Measurements from ENCODE around the gene ZNF335. TPM values are rescaled to one million over a fixed set of nuclear protein-coding genes. Genes with fewer than 3 reads are reported as not detected.

Gene ZNF335, protein sequence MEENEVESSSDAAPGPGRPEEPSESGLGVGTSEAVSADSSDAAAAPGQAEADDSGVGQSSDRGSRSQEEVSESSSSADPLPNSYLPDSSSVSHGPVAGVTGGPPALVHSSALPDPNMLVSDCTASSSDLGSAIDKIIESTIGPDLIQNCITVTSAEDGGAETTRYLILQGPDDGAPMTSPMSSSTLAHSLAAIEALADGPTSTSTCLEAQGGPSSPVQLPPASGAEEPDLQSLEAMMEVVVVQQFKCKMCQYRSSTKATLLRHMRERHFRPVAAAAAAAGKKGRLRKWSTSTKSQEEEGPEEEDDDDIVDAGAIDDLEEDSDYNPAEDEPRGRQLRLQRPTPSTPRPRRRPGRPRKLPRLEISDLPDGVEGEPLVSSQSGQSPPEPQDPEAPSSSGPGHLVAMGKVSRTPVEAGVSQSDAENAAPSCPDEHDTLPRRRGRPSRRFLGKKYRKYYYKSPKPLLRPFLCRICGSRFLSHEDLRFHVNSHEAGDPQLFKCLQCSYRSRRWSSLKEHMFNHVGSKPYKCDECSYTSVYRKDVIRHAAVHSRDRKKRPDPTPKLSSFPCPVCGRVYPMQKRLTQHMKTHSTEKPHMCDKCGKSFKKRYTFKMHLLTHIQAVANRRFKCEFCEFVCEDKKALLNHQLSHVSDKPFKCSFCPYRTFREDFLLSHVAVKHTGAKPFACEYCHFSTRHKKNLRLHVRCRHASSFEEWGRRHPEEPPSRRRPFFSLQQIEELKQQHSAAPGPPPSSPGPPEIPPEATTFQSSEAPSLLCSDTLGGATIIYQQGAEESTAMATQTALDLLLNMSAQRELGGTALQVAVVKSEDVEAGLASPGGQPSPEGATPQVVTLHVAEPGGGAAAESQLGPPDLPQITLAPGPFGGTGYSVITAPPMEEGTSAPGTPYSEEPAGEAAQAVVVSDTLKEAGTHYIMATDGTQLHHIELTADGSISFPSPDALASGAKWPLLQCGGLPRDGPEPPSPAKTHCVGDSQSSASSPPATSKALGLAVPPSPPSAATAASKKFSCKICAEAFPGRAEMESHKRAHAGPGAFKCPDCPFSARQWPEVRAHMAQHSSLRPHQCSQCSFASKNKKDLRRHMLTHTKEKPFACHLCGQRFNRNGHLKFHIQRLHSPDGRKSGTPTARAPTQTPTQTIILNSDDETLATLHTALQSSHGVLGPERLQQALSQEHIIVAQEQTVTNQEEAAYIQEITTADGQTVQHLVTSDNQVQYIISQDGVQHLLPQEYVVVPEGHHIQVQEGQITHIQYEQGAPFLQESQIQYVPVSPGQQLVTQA (N-terminal part only)
- 59.5 TPM for total RNA-seq

DNA sequence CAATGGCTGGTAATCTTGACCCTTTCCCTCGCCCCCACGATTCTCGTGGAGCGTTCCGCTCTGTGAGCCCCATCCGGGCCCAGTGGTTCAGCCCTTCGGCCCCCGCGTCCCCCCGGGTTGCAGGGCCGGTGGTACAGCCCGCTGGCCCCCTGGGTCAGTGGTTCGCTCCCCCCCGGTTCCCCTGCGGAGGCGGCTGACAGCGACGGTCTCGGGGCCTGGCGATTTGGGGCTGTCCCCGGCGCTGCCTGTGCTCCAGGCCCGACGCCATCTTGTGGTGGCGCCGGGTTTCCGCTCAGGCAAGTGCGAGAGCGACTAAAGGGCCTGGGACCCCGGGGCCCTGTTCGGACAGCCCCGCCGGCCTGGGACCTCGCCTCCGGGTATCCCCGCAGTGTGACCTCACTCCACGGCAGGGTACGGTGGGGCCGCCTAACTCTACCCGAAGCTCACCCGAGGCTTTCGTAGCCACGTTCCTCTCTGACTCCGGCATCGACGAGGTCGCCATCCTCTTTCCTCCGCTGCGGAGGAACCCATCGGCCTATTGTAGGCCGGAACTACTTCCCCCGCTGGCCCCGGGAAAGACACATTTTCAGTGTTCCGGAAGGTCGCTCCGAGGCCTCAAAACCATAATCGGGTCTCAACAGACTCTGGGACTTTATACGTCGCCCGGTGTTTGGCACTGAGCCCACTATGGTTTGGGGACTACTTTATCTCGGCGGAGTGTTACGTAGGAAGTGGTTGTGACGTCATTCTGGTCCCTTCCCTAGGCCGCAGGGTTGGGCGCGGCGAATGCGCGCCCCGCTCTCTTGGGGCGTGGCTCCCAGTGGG is at the start of gene ZNF335:
TSS of gene ZNF335 (minus strand) at position 529 of the 825 bp plus-strand sequence. CDS start 793 bp downstream, outside the sequence.
- peak; percentile 97 to 98 (median 97) for DNase-seq (ENCODE audit: low read depth in 2 of 3, low spot score in 2 of 3)

DNA sequence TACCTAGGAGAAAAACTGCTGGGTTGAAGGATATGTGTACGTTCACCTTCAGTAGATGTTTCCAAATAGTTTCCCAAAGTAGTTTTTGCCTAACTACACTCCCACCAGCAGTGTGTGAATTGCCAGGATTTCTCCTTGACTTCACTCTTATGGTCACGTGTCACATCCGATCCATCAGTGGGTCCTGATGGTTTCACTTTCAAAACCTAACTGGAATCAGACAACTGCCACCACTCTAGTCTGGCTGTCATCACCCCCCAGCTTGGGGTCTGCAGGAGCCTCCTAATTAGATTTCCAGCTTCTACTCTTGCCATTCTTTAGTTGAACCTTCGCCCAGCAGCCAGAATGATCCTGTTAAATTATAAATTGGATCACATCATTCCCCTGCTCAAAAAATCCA is 48.6 kb upstream of the ZNF335 start:
- no peak for DNase-seq (ENCODE audit: low read depth in 2 of 3, low spot score in 2 of 3)

DNA sequence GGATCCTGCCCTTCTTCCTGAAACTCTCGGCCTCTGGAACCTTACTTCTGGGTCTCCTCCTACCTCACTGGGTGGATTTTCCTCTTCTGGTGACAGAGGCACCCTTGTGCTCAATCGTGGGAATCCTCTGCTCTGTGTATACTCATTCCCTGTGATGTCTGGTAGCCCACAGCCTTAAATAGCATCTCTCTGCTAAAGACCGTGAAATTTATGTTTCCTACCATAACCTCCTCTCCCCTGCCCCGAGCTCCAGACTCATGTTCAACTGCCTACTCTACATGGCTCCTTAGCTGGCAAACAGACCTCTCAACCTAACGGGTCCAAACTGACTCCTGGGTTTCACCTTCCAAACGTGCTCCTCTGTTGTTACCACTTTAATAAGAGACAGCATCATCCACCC is 46.6 kb upstream of the ZNF335 start:
- DNase-seq (ENCODE audit: low read depth in 2 of 3, low spot score in 2 of 3): no peak

DNA sequence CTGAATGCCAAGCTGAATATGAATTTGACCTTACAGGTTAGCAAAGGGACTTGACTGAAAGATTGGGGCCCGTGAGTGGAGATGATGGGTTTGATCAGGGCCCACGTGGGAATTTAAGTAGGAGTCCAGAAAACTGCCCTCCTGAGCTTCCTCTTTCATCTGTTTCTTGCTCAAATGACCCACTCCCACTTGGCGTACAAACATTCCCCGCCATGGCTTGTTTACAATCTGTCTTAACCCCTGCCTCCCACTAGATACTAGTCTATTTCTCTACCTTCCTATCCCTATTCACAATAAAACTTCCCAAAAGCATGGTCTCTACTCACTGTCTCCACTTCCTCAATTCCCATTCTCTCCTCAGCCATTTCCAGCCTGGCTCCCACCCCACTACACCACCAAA is 46.1 kb upstream of the ZNF335 start:
- no peak for DNase-seq (ENCODE audit: low read depth in 2 of 3, low spot score in 2 of 3)

DNA sequence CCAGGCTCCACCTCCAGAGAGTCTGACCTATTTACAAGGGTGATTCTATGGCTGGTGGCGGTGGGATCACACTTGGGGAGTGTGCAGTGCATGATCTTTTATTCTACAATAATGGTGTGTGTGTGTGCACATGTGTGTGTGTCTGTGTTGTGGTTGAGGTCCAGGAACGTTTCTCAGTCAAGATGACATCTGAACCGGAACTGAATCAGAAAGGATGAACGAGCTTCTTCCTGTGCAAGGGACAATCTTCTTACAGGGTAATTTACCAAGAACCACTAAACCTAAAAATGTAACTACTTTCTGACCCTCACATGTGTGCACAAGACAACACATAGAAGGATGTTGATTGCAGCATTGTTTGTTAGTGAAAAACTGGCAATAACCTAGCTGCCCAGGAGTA is 45.3 kb upstream of the ZNF335 start:
- no peak for DNase-seq (ENCODE audit: low read depth in 2 of 3, low spot score in 2 of 3)

DNA sequence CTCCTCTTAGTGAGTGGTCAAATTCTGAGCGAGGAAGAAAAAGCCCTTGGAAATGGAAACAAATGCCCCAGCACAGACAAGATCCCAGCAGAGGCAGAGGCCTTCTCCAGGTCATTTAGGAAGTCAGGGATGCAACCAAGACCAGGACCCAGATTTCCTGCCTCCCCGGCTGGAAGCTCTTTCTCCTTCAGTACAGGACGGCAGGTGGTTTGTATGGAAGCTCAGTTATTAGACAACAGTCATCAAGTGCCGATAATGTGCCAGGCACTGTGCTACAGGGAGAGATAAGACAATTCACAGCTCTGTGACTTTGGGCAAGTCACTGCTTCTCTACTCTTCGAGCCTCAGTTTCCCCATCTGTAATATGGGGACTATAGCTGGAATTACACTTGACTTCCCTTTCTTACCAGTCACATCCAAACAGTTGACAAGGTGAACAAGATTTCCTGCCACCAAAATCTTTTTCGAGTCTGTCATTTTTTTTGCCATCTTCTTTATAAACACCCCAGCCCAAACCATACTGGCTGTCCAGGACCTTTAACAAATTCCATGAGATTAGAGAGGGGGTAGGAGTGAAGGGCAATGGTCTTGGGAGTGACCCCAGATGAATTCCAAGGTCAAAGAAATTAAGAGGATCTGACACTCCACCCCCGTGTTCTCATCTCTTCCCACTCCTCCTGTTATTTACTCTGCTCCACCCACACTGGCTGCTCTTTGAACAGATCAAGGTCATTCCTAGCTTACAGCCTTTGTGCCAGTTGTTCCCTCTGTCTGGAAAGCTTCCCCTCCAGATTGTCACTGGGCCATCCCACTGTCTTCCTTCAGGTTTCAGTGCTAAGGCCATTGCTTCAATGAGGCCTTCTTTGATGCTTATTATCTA is 42.8 kb upstream of the ZNF335 start:
- no peak for DNase-seq (ENCODE audit: low read depth in 2 of 3, low spot score in 2 of 3)

DNA sequence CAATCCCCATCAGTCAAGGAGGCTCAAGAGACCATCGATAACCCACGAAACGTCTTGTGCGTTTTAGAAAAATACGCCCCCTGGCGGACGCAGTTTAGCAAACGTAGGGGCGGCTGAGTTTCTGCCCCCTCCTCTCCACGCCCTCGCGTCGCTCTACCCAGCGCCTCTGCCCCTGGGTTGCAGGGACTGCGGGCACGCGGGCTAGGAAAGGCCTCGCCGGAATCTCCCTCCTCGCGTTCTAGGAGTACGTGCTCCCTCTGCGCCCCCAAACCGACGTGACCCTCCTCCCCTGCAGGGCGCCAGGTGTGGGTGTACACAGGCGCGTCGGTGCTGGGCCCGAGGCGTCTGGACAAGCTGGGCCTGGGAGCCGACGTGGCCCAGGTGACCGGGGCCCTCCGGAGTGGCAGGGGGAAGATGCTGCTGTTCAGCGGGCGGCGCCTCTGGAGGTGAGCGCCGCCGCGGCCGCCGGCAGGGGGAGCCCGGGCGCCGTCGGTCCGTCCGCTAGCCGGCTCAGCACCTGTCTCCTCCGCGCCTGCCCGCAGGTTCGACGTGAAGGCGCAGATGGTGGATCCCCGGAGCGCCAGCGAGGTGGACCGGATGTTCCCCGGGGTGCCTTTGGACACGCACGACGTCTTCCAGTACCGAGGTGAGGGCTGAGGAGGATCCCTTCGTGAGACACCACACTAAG is 42.0 kb upstream of the ZNF335 start:
- DNase-seq (ENCODE audit: low read depth in 2 of 3, low spot score in 2 of 3): peak; percentile 58 to 77 (median 71)

DNA sequence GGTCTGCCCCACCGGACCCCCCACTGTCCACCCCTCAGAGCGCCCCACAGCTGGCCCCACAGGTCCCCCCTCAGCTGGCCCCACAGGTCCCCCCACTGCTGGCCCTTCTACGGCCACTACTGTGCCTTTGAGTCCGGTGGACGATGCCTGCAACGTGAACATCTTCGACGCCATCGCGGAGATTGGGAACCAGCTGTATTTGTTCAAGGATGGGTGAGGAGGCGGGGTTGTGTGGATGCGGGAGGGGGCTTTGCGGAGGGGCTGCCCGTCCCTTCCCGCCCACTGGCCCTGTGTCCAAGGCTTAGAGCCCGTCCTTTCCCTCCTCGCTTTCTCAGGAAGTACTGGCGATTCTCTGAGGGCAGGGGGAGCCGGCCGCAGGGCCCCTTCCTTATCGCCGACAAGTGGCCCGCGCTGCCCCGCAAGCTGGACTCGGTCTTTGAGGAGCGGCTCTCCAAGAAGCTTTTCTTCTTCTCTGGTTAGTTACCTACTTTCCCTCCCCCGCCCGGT is 41.4 kb upstream of the ZNF335 start:
- no peak for DNase-seq (ENCODE audit: low read depth in 2 of 3, low spot score in 2 of 3)

DNA sequence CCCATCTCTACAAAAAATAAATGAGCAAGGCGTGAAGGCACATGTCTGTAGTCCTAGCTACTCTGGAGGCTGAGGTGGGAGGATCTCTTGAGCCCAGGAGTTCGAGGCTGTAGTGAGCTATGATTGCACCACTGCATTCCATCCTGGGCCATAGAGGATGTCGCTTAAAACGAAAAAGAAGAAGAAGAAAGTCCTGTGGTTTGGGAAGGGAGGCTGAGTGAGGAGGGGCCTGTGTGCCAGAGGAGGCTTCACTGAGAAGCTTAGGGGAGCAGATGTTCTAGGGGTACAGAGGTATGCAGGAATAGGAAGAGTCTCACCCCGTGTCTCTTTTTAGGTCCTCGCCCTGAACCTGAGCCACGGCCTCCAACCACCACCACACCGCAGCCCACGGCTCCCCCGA is 40.9 kb upstream of the ZNF335 start:
- no peak for DNase-seq (ENCODE audit: low read depth in 2 of 3, low spot score in 2 of 3)

DNA sequence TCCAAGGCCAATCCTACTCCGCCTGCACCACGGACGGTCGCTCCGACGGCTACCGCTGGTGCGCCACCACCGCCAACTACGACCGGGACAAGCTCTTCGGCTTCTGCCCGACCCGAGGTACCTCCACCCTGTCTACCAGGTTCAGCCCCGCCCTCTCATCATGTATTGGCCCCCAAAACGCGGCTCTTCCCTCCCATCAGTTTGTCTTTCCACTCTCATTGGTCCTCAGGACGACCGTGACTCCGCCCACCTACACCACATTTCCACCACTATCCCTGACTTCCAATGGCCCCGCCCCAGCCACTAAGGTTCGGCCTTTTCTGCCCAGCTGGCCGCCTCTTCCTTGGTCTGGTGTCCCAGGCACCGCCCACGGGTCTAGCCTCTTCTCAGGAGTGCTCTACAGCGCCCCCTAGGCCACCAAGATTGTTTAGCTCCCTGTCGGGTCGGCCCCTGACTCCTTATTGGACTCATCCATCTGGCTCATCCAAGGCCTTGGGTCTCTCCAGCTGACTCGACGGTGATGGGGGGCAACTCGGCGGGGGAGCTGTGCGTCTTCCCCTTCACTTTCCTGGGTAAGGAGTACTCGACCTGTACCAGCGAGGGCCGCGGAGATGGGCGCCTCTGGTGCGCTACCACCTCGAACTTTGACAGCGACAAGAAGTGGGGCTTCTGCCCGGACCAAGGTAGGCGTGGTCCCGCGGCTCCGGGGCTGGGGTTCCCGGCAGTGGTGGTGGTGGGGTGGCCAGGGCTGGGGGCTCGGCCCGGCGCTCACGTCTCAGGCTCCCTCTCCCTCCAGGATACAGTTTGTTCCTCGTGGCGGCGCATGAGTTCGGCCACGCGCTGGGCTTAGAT is 39.9 kb upstream of the ZNF335 start:
- peak in 1 of 3 donors; percentile 68 for DNase-seq (ENCODE audit: low read depth in 2 of 3, low spot score in 2 of 3)

DNA sequence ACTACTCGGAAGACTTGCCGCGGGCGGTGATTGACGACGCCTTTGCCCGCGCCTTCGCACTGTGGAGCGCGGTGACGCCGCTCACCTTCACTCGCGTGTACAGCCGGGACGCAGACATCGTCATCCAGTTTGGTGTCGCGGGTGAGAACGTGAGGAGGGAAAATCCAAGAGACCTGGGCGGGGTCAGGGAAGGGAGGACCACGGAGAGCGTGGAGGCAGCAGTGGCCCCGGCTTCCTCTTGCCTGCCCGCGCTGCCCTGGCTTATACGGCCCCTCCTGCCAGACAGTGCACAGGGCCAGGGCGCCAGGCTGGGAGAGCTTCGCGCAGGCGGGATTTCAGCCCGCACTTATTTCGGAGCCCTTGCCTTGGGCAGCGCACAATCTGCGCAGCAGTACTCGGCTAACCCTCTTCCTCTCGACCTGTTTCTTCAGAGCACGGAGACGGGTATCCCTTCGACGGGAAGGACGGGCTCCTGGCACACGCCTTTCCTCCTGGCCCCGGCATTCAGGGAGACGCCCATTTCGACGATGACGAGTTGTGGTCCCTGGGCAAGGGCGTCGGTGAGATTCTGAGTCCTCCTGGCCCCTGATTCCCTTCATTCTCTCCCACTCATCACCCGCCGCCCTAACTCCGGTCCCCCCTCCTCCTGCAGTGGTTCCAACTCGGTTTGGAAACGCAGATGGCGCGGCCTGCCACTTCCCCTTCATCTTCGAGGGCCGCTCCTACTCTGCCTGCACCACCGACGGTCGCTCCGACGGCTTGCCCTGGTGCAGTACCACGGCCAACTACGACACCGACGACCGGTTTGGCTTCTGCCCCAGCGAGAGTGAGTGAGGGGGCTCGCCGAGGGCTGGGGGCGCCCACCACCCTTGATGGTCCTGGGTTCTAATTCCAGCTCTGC is 38.7 kb upstream of the ZNF335 start:
- peak in 2 of 3 donors; percentile 33 to 44 for DNase-seq (ENCODE audit: low read depth in 2 of 3, low spot score in 2 of 3)

DNA sequence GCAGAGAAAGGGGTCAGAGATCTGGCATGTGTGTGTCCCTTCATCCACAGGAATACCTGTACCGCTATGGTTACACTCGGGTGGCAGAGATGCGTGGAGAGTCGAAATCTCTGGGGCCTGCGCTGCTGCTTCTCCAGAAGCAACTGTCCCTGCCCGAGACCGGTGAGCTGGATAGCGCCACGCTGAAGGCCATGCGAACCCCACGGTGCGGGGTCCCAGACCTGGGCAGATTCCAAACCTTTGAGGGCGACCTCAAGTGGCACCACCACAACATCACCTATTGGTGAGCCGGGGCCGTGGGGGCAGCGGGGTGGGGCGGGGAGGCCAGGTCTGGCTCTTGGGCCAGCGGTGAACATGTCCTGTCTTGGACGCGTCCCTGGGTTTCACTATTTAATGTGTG is 37.8 kb upstream of the ZNF335 start:
- DNase-seq (ENCODE audit: low read depth in 2 of 3, low spot score in 2 of 3): no peak

DNA sequence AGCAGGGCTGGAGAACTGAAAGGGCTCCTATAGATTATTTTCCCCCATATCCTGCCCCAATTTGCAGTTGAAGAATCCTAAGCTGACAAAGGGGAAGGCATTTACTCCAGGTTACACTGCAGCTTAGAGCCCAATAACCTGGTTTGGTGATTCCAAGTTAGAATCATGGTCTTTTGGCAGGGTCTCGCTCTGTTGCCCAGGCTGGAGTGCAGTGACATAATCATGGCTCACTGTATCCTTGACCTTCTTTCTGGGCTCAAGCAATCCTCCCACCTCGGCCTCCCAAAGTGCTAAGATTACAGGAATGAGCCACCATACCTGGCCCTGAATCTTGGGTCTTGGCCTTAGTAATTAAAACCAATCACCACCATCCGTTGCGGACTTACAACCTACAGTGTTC is 35.7 kb upstream of the ZNF335 start:
- DNase-seq (ENCODE audit: low read depth in 2 of 3, low spot score in 2 of 3): no peak

DNA sequence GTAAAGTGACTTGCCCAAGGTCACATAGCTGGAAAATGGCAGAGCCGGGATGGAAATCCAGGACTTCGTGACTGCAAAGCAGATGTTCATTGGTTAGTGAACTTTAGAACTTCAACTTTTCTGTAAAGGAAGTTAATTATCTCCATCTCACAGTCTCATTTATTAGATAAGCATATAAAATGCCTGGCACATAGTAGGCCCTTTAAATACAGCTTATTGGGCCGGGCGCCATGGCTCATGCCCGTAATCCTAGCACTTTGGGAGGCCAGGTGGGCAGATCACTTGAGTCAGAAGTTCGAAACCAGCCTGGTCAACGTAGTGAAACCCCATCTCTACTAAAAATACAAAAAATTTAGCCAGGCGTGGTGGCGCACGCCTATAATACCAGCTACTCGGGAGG is 35.0 kb upstream of the ZNF335 start:
- no peak for DNase-seq (ENCODE audit: low read depth in 2 of 3, low spot score in 2 of 3)

DNA sequence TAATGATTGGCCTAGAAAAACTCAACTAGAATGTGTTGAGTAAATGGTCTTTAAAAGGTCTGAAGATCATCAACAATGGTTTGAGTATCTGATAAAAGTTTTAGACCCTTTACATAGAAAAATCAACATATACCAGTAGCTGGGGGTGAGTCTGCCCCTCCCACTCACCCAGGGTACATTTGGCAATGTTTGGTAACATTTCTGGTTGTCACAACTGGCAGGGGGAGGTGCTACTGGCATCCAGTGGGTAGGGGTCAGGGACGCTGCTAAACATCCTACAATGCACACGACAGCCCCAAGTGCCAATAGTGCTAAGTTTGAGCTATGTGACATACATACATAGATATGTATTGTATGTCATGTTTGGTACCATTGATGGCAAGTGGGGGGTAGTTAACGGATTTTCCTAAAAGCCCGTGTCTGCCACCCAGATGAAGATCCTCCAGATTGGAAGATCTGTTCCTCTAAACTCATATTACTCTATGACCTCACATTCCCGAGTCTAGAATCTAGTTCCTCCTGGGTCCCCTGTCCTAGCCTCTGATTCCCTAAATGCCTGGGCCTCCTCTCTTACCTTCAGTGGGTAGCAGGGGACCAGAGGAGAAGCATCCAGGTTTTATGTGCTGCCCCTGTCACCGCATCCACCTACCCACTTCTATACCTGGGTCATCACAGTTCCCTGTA is 34.2 kb upstream of the ZNF335 start:
- DNase-seq (ENCODE audit: low read depth in 2 of 3, low spot score in 2 of 3): no peak

Data from hematopoietic multipotent progenitor cell (in vitro differentiated cells).